Neuronal stem cell (in vitro differentiated cells): ENCODE measurements around the gene MILR1.
A peak's percentile ranks its signal among the peaks of the same experiment; 100 is the strongest.

Experiments
- DNase-seq: peaks from one replicate; pipeline ENCODE4 v3.0.0-alpha.2; 2013; ENCODE audit warnings: low spot score
- H2AFZ ChIP-seq: one replicate; pipeline ENCODE4 v1.6.1; 2013; ENCODE audit warnings: mild to moderate bottlenecking, low read length, inconsistent platforms
- H2AK5ac ChIP-seq: 2 replicates; pipeline ENCODE4 v1.6.1; 2013; ENCODE audit warnings: low read depth, mild to moderate bottlenecking, inconsistent platforms, low read length, moderate library complexity, mixed read lengths
- H2BK120ac ChIP-seq: 2 replicates; pipeline ENCODE4 v1.6.1; 2013; ENCODE audit warnings: low read depth, mild to moderate bottlenecking, inconsistent platforms, low read length, moderate library complexity, mixed read lengths
- H2BK12ac ChIP-seq: one replicate; pipeline ENCODE4 v1.6.1; 2013; ENCODE audit warnings: low read length, inconsistent platforms
- H2BK15ac ChIP-seq: 2 replicates; pipeline ENCODE4 v1.6.1; 2013; ENCODE audit warnings: mild to moderate bottlenecking, low read length, inconsistent platforms, mixed read lengths
- H2BK5ac ChIP-seq: one replicate; pipeline ENCODE4 v1.6.1; 2013; ENCODE audit warnings: inconsistent platforms, mild to moderate bottlenecking, low read length, moderate library complexity
- H3K14ac ChIP-seq: one replicate; pipeline ENCODE4 v1.6.1; 2013; ENCODE audit warnings: low read length, inconsistent platforms
- H3K18ac ChIP-seq: 2 replicates; pipeline ENCODE4 v1.6.1; 2013; ENCODE audit warnings: low read length, inconsistent platforms
- H3K23ac ChIP-seq: 2 replicates; pipeline ENCODE4 v1.6.1; 2013; ENCODE audit warnings: low read depth, mild to moderate bottlenecking, mixed read lengths, low read length, inconsistent platforms; ENCODE audit not compliant: poor library complexity
- H3K27ac ChIP-seq: replicated peaks from 3 replicates; pipeline ENCODE4 v1.5.1; 2013; ENCODE audit warnings: low read length, inconsistent platforms
- H3K27me3 ChIP-seq, 3 experiments: 2 replicates each; pipeline ENCODE4 v1.6.1; 2013; ENCODE audit warnings: low read length in 3 of 3, mild to moderate bottlenecking in 2 of 3, inconsistent platforms in 1 of 3, low read depth in 1 of 3, mixed read lengths in 1 of 3, moderate library complexity in 1 of 3; ENCODE audit not compliant: control insufficient read depth in 3 of 3, insufficient read depth in 3 of 3
- H3K36me3 ChIP-seq, 2 donors: replicated peaks in 1 of 2; 2 replicates each; pipeline ENCODE4 v1.6.1; 2013; ENCODE audit warnings: low read length in 2 of 2; ENCODE audit not compliant: control insufficient read depth in 2 of 2, insufficient read depth in 2 of 2
- H3K4ac ChIP-seq: 2 replicates; pipeline ENCODE4 v1.6.1; 2013; ENCODE audit warnings: inconsistent platforms, mild to moderate bottlenecking, low read length, moderate library complexity
- H3K4me1 ChIP-seq, 2 donors: 1 replicate in 1 of 2; 2 replicates in 1 of 2; pipeline ENCODE4 v1.6.1; 2013; ENCODE audit warnings: low read length in 2 of 2, low read depth in 1 of 2; ENCODE audit not compliant: control insufficient read depth in 2 of 2, insufficient read depth in 1 of 2
- H3K4me2 ChIP-seq: one replicate; pipeline ENCODE4 v1.6.1; 2013; ENCODE audit warnings: mild to moderate bottlenecking, low read length, inconsistent platforms; ENCODE audit not compliant: insufficient read depth, poor library complexity, severe bottlenecking
- H3K4me3 ChIP-seq, 2 donors: 2 replicates each; pipeline ENCODE4 v1.5.1; 2013; ENCODE audit warnings: low read length in 2 of 2, mild to moderate bottlenecking in 2 of 2, inconsistent platforms in 1 of 2, moderate library complexity in 1 of 2
- H3K79me1 ChIP-seq: one replicate; pipeline ENCODE4 v1.6.1; 2013; ENCODE audit warnings: low read depth, mild to moderate bottlenecking, inconsistent platforms, low read length, moderate library complexity
- H3K9ac ChIP-seq: one replicate; pipeline ENCODE4 v1.6.1; 2013; ENCODE audit warnings: mild to moderate bottlenecking, low read depth, low read length, inconsistent platforms; ENCODE audit not compliant: poor library complexity
- H3K9me3 ChIP-seq, 2 donors: replicated peaks in 1 of 2; 2 replicates each; pipeline versions ENCODE3 to v1.6.1; 2013; ENCODE audit warnings: low read length in 2 of 2, mild to moderate bottlenecking in 2 of 2, inconsistent platforms in 1 of 2, low read depth in 1 of 2, mixed read lengths in 1 of 2, moderate library complexity in 1 of 2; ENCODE audit not compliant: control insufficient read depth in 2 of 2, insufficient read depth in 1 of 2
- H4K8ac ChIP-seq: one replicate; pipeline ENCODE4 v1.6.1; 2013; ENCODE audit warnings: low read depth, mild to moderate bottlenecking, inconsistent platforms, low read length, moderate library complexity
- H4K91ac ChIP-seq: one replicate; pipeline ENCODE4 v1.6.1; 2013; ENCODE audit warnings: low read length, low read depth, mild to moderate bottlenecking, inconsistent platforms; ENCODE audit not compliant: poor library complexity
- WGBS, 2 donors: extraction: QIAGEN DNeasy Blood & Tissue Kit; methylation state at CpG; one replicate each; pipeline ENCODE4 v1.1.7; 2013; ENCODE audit warnings: missing lambda C conversion rate in 2 of 2, mixed read lengths in 1 of 2; ENCODE audit not compliant: insufficient read length in 2 of 2, insufficient replicate concordance in 1 of 2; ENCODE audit errors: extremely low coverage in 2 of 2; 5-methylcytosine and 5-hydroxymethylcytosine counted together

Gene MILR1

GRCh38 chr17:64507413-64507782 lies 58.5 kb downstream of the MILR1 start:
- no peak overlapping the region for H2BK15ac ChIP-seq
- no peaks in the 10 kb centered on the region for H3K9me3 ChIP-seq
- H3K23ac ChIP-seq, result peak overlapping the region; percentile 90
- peak overlapping the region; percentile 99 for H2BK5ac ChIP-seq
- H3K27ac ChIP-seq, result peak overlapping the region; percentile 93
- H3K14ac ChIP-seq, result peak overlapping the region; percentile 25
- H3K79me1 ChIP-seq, result peaks cover 5% of the 10 kb centered on the region
- no peaks in the 10 kb centered on the region for H3K27me3 ChIP-seq
- H2BK120ac ChIP-seq, result peak overlapping the region; percentile 78
- no CpG with 5 or more reads among the region's 13 CpGs for WGBS, 2 donors
- H3K36me3 ChIP-seq, result peaks cover 23 to 75% of the 10 kb centered on the region in 2 donors
- H4K91ac ChIP-seq, result no peak overlapping the region
- H2BK12ac ChIP-seq, result no peak overlapping the region
- H3K4me1 ChIP-seq, result peaks cover 3 to 11% of the 10 kb centered on the region in 2 donors
- H2AFZ ChIP-seq, result peak overlapping the region; percentile 87
- peak overlapping the region; percentile 98 for H3K9ac ChIP-seq
- H3K4me2 ChIP-seq, result peak overlapping the region; percentile 54
- no peak overlapping the region for H3K4ac ChIP-seq
- H2AK5ac ChIP-seq, result no peak overlapping the region
- DNase-seq, result peak; percentile 71
- H4K8ac ChIP-seq, result no peak overlapping the region
- H3K4me3 ChIP-seq, result peak overlapping the region; percentile 88 to 99
- peak overlapping the region; percentile 99 for H3K18ac ChIP-seq

- WGBS, 2 donors, result no CpG with 5 or more reads among the region's 2 CpGs
- Histone ChIP-seq H3K4me3 (peak overlapping the region in 1 of 2 donors; percentile 88), H3K36me3 (peaks cover 16 to 75% of the 10 kb centered on the region in 2 donors)
Observed at GRCh38 chr17:64508683-64509082, 59.8 kb downstream of the MILR1 start.

DNA sequence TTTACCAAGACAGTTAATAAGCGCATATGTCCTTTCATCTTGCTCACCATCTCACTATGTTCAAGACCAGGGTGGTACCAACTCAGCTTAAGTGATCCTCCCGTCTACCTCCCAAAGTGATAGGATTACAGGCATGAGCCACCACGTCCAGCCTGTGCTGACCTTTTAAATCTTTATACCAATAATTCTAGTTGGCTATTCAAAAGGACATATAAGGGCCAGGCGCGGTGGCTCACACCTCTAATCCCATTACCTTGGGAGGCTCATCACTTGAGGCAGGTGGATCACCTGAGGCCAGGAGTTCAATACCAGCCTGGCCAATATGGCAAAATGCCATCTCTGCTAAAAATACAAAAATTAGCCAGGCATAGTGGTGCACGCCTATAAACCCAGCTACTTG lies 60.3 kb downstream of the MILR1 start:
- DNase-seq, result no peak
- H3K9me3 ChIP-seq, result no peaks in the 10 kb centered on the region
- no peak overlapping the region for H3K4me3 ChIP-seq
- no peak overlapping the region for H3K14ac ChIP-seq
- H3K36me3 ChIP-seq, result peaks cover 11 to 75% of the 10 kb centered on the region in 2 donors
- no peak overlapping the region for H3K18ac ChIP-seq
- H2AFZ ChIP-seq, result no peak overlapping the region
- no peak overlapping the region for H4K8ac ChIP-seq
- H2BK15ac ChIP-seq, result no peak overlapping the region
- no peak overlapping the region for H3K23ac ChIP-seq
- H2BK5ac ChIP-seq, result no peak overlapping the region
- H4K91ac ChIP-seq, result no peak overlapping the region
- H2BK12ac ChIP-seq, result no peak overlapping the region
- no peak overlapping the region for H3K4me2 ChIP-seq
- H2BK120ac ChIP-seq, result no peak overlapping the region
- no peak overlapping the region for H2AK5ac ChIP-seq
- H3K4me1 ChIP-seq, result peaks cover 0 to 7% of the 10 kb centered on the region in 2 donors
- no peaks in the 10 kb centered on the region for H3K27me3 ChIP-seq
- no peak overlapping the region for H3K27ac ChIP-seq
- H3K4ac ChIP-seq, result no peak overlapping the region
- peaks cover 5% of the 10 kb centered on the region for H3K79me1 ChIP-seq
- WGBS, 2 donors, result no CpG with 5 or more reads among the region's 6 CpGs
- H3K9ac ChIP-seq, result no peak overlapping the region

More at GRCh38 chr17:64508683-64509082, 59.8 kb downstream of the MILR1 start:
- Histone ChIP-seq H2BK15ac (no peak overlapping the region), H2AK5ac (no peak overlapping the region), H2BK5ac (no peak overlapping the region), H3K23ac (no peak overlapping the region), H3K4me2 (no peak overlapping the region), H4K8ac (no peak overlapping the region), H3K14ac (no peak overlapping the region), H3K27ac (no peak overlapping the region), H3K9ac (no peak overlapping the region), H3K4me1 (peaks cover 2 to 11% of the 10 kb centered on the region in 2 donors), H3K4ac (no peak overlapping the region), H2AFZ (no peak overlapping the region), H3K27me3 (no peaks in the 10 kb centered on the region), H4K91ac (no peak overlapping the region), H2BK120ac (no peak overlapping the region), H3K79me1 (peaks cover 5% of the 10 kb centered on the region), H3K9me3 (no peaks in the 10 kb centered on the region), H3K18ac (no peak overlapping the region), H2BK12ac (no peak overlapping the region)
- no peak for DNase-seq

GRCh38 chr17:64515419-64515818 lies 66.5 kb downstream of the MILR1 start:
- no peak overlapping the region for H2BK15ac ChIP-seq
- no peak overlapping the region for H2BK120ac ChIP-seq
- no peaks in the 10 kb centered on the region for H3K4me1 ChIP-seq
- H2AFZ ChIP-seq, result no peak overlapping the region
- no peaks in the 10 kb centered on the region for H3K27me3 ChIP-seq
- H3K4ac ChIP-seq, result no peak overlapping the region
- DNase-seq, result no peak
- H3K23ac ChIP-seq, result no peak overlapping the region
- no peak overlapping the region for H4K8ac ChIP-seq
- H3K9ac ChIP-seq, result no peak overlapping the region
- H3K27ac ChIP-seq, result no peak overlapping the region
- no peak overlapping the region for H2AK5ac ChIP-seq
- no peaks in the 10 kb centered on the region for H3K9me3 ChIP-seq
- H3K14ac ChIP-seq, result no peak overlapping the region
- no CpG with 5 or more reads among the region's 2 CpGs for WGBS, 2 donors
- H4K91ac ChIP-seq, result no peak overlapping the region
- no peak overlapping the region for H2BK5ac ChIP-seq
- no peak overlapping the region for H2BK12ac ChIP-seq
- H3K4me3 ChIP-seq, result no peak overlapping the region
- H3K4me2 ChIP-seq, result no peak overlapping the region
- H3K18ac ChIP-seq, result no peak overlapping the region
- peaks cover 20 to 100% of the 10 kb centered on the region in 2 donors for H3K36me3 ChIP-seq
- peaks cover 2% of the 10 kb centered on the region for H3K79me1 ChIP-seq
